T-helper 2 cell treated with Interferon-gamma antibody and Interleukin-4, amounts not matched to agents 5 μg/mL and 100 μg/mL, for 36 hours (primary cell): ENCODE results near the gene TRIM43B.
"Not testable (repeated sequence)": the region's sequence is repeated elsewhere in the genome, so short reads cannot be mapped to it uniquely, and the experiment has no call there.

Experiments
- DNase-seq: peaks from one replicate; pipeline ENCODE4 v3.0.0; 2021; ENCODE audit warnings: low spot score
- H3K27ac Mint-ChIP-seq: one replicate; pipeline ENCODE4 v1.8.0; 2021; ENCODE audit warnings: mild to moderate bottlenecking, mixed read lengths
- H3K27me3 Mint-ChIP-seq: one replicate; pipeline ENCODE4 v1.8.0; 2021; ENCODE audit warnings: low read depth, mixed read lengths
- H3K36me3 Mint-ChIP-seq: one replicate; pipeline ENCODE4 v1.8.0; 2021; ENCODE audit warnings: low read depth, mixed read lengths
- H3K4me1 Mint-ChIP-seq: one replicate; pipeline ENCODE4 v1.8.0; 2021; ENCODE audit warnings: low read depth, mixed read lengths
- H3K4me3 Mint-ChIP-seq: one replicate; pipeline ENCODE4 v1.8.0; 2022; ENCODE audit warnings: mild to moderate bottlenecking, moderate library complexity, mixed read lengths
- H3K9me3 Mint-ChIP-seq: one replicate; pipeline ENCODE4 v1.8.0; 2021; ENCODE audit warnings: mixed read lengths

Gene TRIM43B

DNA sequence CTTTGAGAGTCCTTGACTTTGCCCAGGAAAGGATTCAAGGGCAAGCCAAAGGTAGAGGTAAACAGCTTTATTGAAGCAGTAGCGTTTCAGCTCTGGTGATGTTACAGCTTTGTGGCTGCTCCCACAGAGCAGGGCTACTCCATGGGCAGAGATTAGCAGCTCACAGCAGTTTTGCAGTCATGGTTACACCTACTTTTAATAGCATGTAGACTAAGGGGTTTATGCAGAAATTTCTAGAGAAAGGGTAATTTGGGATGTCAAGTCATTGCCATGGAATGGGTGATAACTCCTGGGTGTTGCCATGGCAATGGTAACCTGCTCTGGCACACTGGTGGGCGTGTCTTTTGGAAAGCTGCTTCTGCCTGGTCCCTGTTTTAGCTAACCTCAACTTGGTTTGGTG, 18.0 kb downstream of the TRIM43B start:
- not testable (repeated sequence) for H3K4me3 Mint-ChIP-seq, H3K27ac Mint-ChIP-seq, H3K9me3 Mint-ChIP-seq, DNase-seq, H3K4me1 Mint-ChIP-seq, H3K36me3 Mint-ChIP-seq, H3K27me3 Mint-ChIP-seq

DNA sequence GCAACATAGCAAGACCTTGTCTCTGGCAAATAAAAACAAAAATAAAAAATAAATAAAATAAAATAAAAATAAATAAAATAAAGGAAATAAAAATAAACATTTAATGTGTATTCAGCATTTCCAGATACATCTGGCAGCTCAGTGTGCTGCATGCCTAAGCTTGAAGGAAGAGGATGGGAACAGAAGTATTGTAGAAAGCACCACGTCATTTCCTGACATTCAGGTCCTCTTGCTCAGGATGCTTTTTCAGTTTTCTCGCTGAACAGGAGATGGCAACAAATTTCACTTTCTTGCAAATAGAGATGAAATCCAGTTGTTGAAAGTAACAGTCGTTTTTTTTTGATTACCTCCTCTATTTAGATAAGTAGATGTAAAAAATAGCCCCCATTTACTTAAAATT, 21.3 kb downstream of the TRIM43B start:
- H3K4me3 Mint-ChIP-seq, H3K9me3 Mint-ChIP-seq, H3K27me3 Mint-ChIP-seq, H3K27ac Mint-ChIP-seq, H3K4me1 Mint-ChIP-seq, H3K36me3 Mint-ChIP-seq, DNase-seq: not testable (repeated sequence)

DNA sequence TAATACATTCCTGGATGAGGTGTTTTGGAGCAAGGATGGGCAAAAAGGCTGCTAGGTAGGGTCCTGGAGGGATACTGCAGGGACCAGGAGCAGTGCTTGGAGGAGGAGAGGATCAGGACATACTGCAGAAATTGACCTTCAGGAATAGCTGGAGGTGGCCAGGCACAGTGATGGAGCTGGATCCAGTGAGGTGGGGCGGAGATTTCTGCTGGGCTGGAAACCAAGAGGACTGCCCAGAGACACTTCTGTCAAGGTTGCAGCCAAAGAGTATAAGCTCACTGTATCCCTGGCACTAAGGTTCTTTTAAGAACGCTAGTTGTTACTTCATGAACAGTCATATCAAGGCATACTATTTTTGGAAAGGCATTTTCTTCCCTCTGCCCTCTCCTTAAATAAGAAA, 39.2 kb downstream of the TRIM43B start:
- H3K9me3 Mint-ChIP-seq, H3K27ac Mint-ChIP-seq, DNase-seq, H3K4me1 Mint-ChIP-seq, H3K36me3 Mint-ChIP-seq, H3K27me3 Mint-ChIP-seq, H3K4me3 Mint-ChIP-seq: not testable (repeated sequence)

DNA sequence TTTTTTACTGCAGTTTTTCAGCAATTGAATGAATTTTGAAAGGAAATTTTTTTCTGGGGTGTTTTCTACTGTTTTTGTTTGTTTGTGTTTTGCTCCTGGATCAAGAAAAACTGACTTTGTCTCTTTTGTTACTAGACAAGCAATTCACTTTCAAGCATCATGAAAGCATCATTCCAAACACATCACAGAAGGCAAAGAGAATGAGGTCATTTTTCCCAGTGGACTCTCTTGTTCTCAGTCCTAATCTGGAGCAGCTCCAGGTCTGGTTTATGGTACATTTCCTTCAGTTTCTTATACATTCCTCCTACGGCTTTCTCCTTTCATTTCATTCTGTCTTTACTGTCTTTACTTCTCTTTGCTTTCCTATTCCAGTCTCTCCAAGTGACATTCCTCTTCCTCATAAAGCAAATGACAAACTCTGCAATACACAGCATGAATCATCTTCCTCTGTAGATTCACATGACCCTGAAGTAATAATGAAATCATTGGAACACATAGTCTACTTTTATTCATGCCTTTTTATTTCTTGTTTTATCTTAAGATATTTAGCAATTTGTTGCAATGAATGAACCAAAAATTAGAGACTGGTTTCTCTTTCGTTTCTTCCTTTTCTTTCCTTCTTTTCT, 42.0 kb downstream of the TRIM43B start:
- not testable (repeated sequence) for H3K36me3 Mint-ChIP-seq, H3K27ac Mint-ChIP-seq, H3K9me3 Mint-ChIP-seq, H3K4me3 Mint-ChIP-seq, H3K4me1 Mint-ChIP-seq, DNase-seq, H3K27me3 Mint-ChIP-seq

DNA sequence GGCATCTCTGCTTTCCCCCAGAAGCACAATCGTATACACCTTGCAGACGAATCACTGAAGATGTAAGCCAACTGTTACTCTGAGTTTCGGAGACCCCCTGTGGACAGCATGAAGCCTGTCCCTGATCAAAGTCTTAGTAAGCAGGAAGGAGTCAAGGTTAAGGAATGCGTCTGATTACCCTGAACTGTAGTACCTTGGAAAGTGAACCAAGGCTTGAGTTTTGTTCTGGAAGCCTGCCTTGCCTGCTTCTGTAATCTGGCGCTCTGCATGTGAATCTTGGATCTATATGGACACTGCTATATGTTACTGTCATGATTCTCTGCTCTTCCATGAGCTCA, 48.7 kb downstream of the TRIM43B start:
- H3K27me3 Mint-ChIP-seq, H3K9me3 Mint-ChIP-seq, DNase-seq, H3K4me1 Mint-ChIP-seq, H3K27ac Mint-ChIP-seq, H3K36me3 Mint-ChIP-seq, H3K4me3 Mint-ChIP-seq: not testable (repeated sequence)

DNA sequence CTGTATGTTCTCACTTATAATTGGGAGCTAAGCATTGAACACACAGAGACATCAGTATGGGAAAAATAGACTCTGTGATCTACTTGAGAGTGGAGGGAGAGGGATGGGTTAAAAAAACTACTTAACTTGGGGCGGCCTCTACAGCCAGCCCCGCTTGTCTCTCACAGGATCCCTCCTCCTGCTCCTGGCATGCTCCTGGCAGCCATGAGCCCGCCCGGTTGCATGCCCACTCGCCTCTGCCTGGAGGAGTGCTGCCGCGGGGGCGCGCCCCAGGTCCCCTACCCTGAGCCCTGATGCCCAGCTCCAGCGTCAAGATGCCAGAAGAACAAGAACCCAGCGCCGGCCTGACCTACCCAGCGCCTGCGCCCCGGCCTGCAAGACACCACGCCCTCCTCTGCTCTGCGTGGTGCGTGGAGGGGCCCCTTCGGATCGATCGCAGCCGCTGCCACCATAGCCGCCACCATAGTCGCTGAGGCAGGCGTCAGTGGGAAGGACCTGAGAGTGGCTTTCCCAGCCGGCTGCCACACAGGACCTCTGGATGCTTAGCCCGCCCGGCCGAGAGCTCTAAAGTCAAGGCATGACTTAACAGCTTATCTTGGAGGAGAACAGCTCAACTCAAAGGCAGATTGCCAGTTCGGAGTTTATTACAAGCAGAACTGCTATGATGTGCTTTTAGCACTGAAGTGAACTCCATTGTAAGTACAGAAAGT, 49.2 kb downstream of the TRIM43B start:
- not testable (repeated sequence) for DNase-seq, H3K9me3 Mint-ChIP-seq, H3K36me3 Mint-ChIP-seq, H3K4me3 Mint-ChIP-seq, H3K4me1 Mint-ChIP-seq, H3K27ac Mint-ChIP-seq, H3K27me3 Mint-ChIP-seq

DNA sequence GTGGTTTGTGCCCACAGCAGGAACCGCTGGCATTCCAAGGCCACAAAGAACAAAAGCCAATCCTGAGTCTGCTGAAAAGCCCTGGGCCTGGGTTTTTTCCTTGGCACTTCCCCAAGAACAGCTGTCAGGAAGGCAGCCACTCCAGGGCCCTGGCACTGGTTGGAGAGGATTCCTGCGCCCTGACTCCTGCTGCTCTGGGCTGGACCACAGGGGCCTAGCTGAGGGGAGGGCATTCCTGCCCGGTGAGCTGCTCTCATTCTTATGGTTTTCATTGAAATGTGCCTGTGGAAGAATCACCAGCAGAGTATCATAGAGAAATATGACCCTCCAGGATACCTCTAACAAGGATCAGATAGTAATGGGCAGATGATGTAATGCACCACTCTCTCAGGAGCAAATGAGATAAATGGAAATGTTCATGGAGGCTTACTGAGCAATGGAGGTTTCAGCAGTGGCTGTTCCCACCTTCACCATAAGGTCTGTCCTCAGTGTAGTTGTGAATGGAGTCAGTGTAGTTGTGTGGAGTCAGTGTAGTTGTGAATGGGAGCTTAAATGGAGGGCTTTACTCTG, 50.0 kb downstream of the TRIM43B start:
- H3K36me3 Mint-ChIP-seq, H3K27ac Mint-ChIP-seq, DNase-seq, H3K4me1 Mint-ChIP-seq, H3K4me3 Mint-ChIP-seq, H3K27me3 Mint-ChIP-seq, H3K9me3 Mint-ChIP-seq: not testable (repeated sequence)

DNA sequence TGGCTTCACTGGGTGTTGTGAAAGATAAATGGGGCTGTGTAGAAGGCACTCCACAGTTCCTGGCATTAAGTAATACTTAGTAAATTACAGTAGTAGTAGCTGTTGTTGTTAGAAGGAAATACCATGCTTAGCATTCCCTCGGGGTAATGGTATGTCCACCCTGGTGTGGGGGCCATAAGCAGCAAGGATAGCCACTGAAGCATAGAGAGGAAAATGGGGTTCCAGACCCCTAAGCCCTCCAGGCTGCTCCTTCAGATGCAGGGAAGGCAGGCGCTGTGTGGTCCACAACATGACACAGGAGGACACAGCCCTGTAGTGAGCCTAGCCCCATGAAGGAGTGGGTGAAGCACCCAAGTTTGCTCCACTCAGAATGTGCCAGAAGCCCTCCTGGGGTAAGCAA, 50.6 kb downstream of the TRIM43B start:
- not testable (repeated sequence) for H3K36me3 Mint-ChIP-seq, H3K27ac Mint-ChIP-seq, H3K27me3 Mint-ChIP-seq, H3K4me3 Mint-ChIP-seq, DNase-seq, H3K4me1 Mint-ChIP-seq, H3K9me3 Mint-ChIP-seq

DNA sequence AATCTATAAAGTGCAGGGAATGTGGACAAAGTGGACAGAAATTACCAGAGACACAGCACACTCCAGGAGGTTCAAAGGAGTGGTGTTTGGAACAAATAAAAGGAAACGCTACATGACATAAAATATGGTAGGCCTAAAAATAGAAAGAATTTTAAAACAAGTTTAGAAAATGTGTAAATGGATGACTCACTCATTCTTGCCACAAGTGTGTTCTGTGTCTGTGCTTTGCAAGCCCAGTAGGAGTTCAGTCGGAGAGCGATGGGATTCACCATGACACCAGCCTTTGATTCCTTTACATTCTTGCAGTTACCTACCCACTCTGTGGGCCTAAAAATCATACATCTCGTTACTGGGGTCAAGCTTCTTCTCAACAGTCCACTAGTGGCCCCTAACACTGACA, 51.2 kb downstream of the TRIM43B start:
- not testable (repeated sequence) for H3K4me3 Mint-ChIP-seq, DNase-seq, H3K4me1 Mint-ChIP-seq, H3K36me3 Mint-ChIP-seq, H3K27me3 Mint-ChIP-seq, H3K9me3 Mint-ChIP-seq, H3K27ac Mint-ChIP-seq

DNA sequence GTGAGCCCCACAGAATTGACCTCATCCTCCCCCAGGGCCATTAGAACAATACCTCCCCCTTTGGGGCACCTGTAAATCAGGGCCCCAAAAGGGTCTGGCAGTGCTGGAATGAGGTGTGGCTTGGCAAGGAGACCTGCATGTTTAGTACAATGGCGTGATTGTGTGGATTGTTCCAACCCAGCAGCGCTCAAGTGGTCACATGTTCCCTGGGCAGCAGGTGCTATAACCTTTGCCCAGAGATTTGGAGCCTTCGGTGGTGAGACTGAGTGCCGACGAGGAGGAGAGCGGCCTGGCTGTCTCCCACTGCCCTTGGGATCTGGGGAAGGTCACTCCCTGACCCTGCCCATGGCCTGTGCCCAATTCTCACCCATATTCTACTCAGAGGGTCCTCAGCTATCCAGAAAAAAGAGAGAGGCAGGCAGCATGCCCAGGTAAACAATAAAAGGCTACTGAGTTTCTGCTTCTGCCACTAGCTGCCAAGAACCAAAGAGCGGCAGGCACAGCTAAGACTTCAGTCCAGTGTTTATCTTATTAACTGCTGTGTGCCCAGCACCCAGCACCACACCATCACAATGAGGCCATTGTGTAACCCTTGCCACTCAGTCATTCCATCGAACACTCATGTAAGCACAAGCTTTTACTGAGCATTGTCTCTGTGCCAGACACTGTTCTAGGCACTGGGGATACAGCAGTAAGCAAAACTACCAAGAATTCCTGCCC, 54.6 kb downstream of the TRIM43B start:
- H3K9me3 Mint-ChIP-seq, H3K4me1 Mint-ChIP-seq, DNase-seq, H3K4me3 Mint-ChIP-seq, H3K36me3 Mint-ChIP-seq, H3K27ac Mint-ChIP-seq, H3K27me3 Mint-ChIP-seq: not testable (repeated sequence)

DNA sequence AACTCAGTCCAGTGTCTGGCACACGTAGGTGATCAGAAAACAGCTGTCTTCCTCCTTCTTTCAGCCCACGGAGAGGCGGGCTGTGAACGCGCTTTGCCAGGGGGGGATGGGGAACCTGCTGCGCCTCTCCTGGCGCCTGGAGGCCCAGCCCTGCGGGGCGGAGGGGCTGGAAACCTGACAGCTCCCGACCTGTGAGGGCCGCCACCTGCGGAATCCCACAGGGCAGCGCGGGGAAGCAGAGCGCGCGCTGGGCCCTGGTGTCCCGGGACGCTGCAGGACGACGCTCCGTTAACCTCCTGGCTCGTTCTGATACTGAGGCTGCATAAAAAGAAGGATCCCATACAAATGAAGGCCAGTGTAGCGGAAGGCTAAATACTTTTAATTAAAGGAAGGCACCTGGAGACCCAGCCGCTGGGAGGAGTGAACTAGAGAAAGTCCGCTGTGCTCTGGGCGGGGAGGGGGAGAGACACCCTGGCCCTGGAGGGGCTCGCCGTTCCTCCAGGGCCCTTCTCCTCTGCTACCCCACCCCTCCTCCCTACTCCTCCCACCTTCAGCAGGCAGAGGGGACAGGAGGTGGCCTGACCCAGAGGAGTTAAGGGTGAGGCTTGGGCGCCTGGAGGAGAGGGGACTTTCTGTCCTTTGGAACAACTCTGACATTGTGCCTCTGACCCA, 57.2 kb downstream of the TRIM43B start:
- H3K4me3 Mint-ChIP-seq, H3K9me3 Mint-ChIP-seq, H3K27me3 Mint-ChIP-seq, H3K36me3 Mint-ChIP-seq, H3K27ac Mint-ChIP-seq, H3K4me1 Mint-ChIP-seq, DNase-seq: not testable (repeated sequence)
